Mucosa of descending colon (tissue), 3 donors: ENCODE measurements around the gene TMEM132C. TPM values are rescaled to one million over a fixed set of nuclear protein-coding genes. Genes with fewer than 3 reads are reported as not detected.

Experiments used
- ATAC-seq: fragments of 200-7000 bp; cut with Tn5 transposase; one replicate; pipeline ENCODE4 v1.9.1; 2020; ENCODE audit warnings: mild to moderate bottlenecking, moderate library complexity
- DNase-seq, 3 donors: peaks; one replicate each; pipeline ENCODE4 v3.0.0-alpha.2; 2020
- H3K36me3 ChIP-seq: fragments of 200-600 bp; one replicate; pipeline ENCODE4 v1.8.0; 2021; ENCODE audit warnings: low read depth, mild to moderate bottlenecking
- H3K4me1 ChIP-seq: fragments of 200-600 bp; one replicate; pipeline ENCODE4 v1.8.0; 2021; ENCODE audit warnings: low read depth, mild to moderate bottlenecking
- H3K4me3 ChIP-seq: fragments of 200-600 bp; one replicate; pipeline ENCODE4 v1.8.0; 2021; ENCODE audit warnings: mild to moderate bottlenecking
- H3K9me3 ChIP-seq: fragments of 200-600 bp; one replicate; pipeline ENCODE4 v1.8.0; 2021; ENCODE audit warnings: mild to moderate bottlenecking
- CTCF ChIP-seq: fragments of 200-600 bp; IDR thresholded peaks from one replicate; pipeline ENCODE4 v1.8.0; 2022; ENCODE audit warnings: antibody characterized with exemption, mild to moderate bottlenecking
- intact Hi-C, 2 donors: fragments of 100-400 bp; cut with DNase I in 1 of 2; cut with micrococcal nuclease in 1 of 2; formaldehyde crosslinking; loops; one replicate each; pipeline versions ENCODE4 v1.11.0 to v1.11.1; 2022; cut with DNase I, micrococcal nuclease
- total RNA-seq, 3 donors: library from RNA; stranded (reverse); fragmentation: NEBNext Ultra II Directional in 2 of 3; extraction: Animal tissue kit (Norgen Biotek cat#: 25700) in 2 of 3; gene quantifications; one replicate each; pipeline versions ENCODE4 v1.2.1 to v1.2.4, GENCODE V29; 2021 to 2023
- donor health status: DM: no; HTN: no; CAD: no; lungs with moderate emphysema.
- donor health status: DM: no; HTN: no; CAD: no.
- donor health status: DM: no; HTN: yes; CAD: no.

The TMEM132C gene
- total RNA-seq, 3 donors from 2014 or later, result 0.23 to 2.4 (median 1.2) TPM

GRCh38 chr12:128259556-128260070 is 7.4 kb upstream of the TMEM132C start:
- intact Hi-C loops, result loop anchor here in 1 of 2 donors (5.0 kb wide), 1 partner anchor 53 kb away; no protein-coding TSS in a partner anchor
- DNase-seq (peak in 1 of 3 donors; percentile 26), ATAC-seq (no peak)
- Histone ChIP-seq H3K4me3 (no peak overlapping the region), H3K4me1 (no peaks in the 10 kb centered on the region), H3K36me3 (no peaks in the 10 kb centered on the region), H3K9me3 (no peaks in the 10 kb centered on the region)
- no peak for TF ChIP-seq CTCF

GRCh38 chr12:128261757-128262156 is 5.2 kb upstream of the TMEM132C start:
- Histone ChIP-seq H3K4me3 (no peak overlapping the region), H3K9me3 (no peaks in the 10 kb centered on the region), H3K4me1 (no peaks in the 10 kb centered on the region), H3K36me3 (no peaks in the 10 kb centered on the region)
- DNase-seq, result no peak
- no peak for TF ChIP-seq CTCF
- ATAC-seq, result no peak
- intact Hi-C loops, result loop anchor here in 1 of 2 donors (5.0 kb wide), 1 partner anchor 51 kb away; no protein-coding TSS in a partner anchor

- no peak for TF ChIP-seq CTCF
- H3K9me3 ChIP-seq, result no peaks in the 10 kb centered on the region
- no peak for DNase-seq
- H3K4me1 ChIP-seq, result peaks cover 3% of the 10 kb centered on the region
- H3K4me3 ChIP-seq, result no peak overlapping the region
- no peaks in the 10 kb centered on the region for H3K36me3 ChIP-seq
- ATAC-seq, result no peak
- intact Hi-C loops, result no loop called here
Measured at GRCh38 chr12:128265566-128265965, 1.4 kb upstream of the TMEM132C start.

- Histone ChIP-seq H3K4me3 (no peak overlapping the region), H3K4me1 (peaks cover 3% of the 10 kb centered on the region), H3K9me3 (no peaks in the 10 kb centered on the region), H3K36me3 (no peaks in the 10 kb centered on the region)
- intact Hi-C loops, result no loop called here
- ATAC-seq, result no peak
- DNase-seq, result no peak
- TF ChIP-seq CTCF, result no peak
Measured at GRCh38 chr12:128266086-128266485, 884 bp upstream of the TMEM132C start.

GRCh38 chr12:128266541-128267130 is 334 bp upstream of the TMEM132C start:
- peaks cover 3% of the 10 kb centered on the region for H3K4me1 ChIP-seq
- no peak for ATAC-seq
- H3K36me3 ChIP-seq, result no peaks in the 10 kb centered on the region
- no peak for DNase-seq
- no peaks in the 10 kb centered on the region for H3K9me3 ChIP-seq
- no peak for TF ChIP-seq CTCF
- intact Hi-C loops, result no loop called here
- no peak overlapping the region for H3K4me3 ChIP-seq
